Stimulated activated CD4-positive, alpha-beta T cell treated with anti-CD3 and anti-CD28 coated beads, Interleukin-1b, Interleukin-23, amount 100 ng/mL, for 48 hours (primary cell): ENCODE measurements around the gene PSIP1.
"Not testable (repeated sequence)": the region's sequence is repeated elsewhere in the genome, so short reads cannot be mapped to it uniquely, and the experiment has no call there.

ENCODE experiments used
- DNase-seq: peaks from one replicate; pipeline ENCODE4 v3.0.0-alpha.2; 2020

PSIP1 gene

GRCh38 chr9:15510789-15511575 is at the start of gene PSIP1:
Gene PSIP1 (minus strand): TSS chr9:15510970. CDS start chr9:15510188, 782 bp downstream.
- DNase-seq: peak; percentile 88

GRCh38 chr9:15553528-15553898 is 42.7 kb upstream of the PSIP1 start:
- DNase-seq: no peak

DNA sequence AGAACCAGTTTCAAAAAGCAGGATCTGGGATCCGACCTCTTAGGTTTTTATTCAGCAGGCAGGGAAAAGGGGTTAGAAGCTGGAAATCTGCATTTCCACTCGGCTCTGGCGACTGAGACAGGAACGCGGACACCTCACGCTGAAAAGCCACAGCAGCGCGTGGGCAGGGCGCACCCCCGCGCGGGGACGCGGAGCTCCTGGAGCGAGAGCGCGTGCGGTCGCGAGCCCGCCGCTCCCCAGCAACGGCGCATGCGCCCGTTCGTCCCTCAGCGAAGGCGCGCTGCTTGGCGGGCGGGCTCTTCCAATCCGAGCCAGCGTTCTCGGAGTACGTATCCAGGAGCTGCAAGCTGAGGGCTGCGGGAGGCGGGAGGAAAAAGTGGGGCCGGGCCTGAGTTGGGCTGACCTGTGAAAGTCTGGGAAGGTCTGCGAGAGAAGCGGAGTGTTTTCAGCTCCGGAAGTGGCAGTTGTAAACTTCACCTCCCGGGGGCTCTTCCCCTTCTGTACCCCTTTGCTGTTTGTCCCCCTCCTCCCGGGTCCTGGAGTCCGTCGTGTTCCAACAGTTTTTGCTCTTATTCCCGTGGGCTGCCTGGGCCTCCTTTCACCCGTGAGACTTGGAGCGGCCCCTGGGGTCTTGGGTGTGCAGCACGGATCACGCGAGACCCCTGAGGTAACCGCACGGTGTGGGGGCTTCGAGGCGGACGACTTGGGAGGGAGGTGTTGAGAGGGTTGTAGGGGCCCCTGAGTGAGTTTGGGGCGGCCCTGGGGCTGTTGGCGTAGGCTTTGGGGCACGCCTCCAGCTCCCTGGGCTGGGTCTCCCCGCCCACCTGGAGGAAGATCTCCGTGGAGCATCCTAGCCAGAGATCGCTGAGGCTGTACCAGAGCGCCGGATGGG is 42.1 kb upstream of the PSIP1 start, which contains the start of gene CCDC171:
Gene CCDC171, plus strand, starts transcription at position 408 of the 892 bp plus-strand sequence. CDS start 11,046 bp downstream, outside the sequence.
- DNase-seq: peak; percentile 86

- DNase-seq: no peak
Measured at GRCh38 chr9:15549611-15550010, 38.8 kb upstream of the PSIP1 start.

GRCh38 chr9:15543047-15543813 is 32.5 kb upstream of the PSIP1 start:
- DNase-seq: no peak

DNA sequence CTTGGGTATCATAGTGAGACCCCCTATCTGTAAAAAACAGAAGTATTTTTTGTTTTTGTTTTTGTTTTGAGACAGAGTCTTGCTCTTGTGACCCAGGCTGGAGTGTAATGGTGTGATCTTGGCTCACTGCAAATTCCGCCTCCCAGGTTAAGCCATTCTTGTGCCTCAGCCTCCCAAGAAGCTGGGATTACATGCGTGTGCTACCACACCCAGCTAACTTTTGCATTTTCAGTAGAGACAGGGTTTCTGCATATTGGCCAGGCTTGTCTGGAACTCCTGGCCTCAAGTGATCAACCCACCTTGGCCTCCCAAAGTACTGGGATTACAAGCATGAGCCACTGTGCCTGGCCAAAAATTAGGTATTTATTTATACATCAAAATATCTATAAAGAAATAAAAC is 31.9 kb upstream of the PSIP1 start:
- DNase-seq: no peak

DNA sequence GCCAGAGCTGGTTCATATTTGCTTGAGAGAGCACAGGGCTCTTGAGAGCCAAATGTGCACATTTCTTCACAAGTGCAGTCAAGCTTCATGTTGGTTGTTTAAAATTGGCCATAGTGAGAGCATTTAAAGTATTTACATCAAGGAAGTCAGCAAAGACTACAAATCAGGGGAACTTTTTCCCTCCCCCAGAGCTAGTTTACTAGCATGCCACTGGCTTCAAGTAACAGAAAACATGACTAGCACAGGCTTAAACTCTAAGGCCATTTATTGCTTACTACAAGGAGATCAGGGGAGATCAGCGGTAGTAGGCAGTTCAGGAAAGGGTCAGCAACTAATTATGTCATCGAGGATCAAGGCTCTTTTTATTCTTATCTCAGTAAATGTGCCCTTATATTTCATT is 31.1 kb upstream of the PSIP1 start:
- DNase-seq: no peak

DNA sequence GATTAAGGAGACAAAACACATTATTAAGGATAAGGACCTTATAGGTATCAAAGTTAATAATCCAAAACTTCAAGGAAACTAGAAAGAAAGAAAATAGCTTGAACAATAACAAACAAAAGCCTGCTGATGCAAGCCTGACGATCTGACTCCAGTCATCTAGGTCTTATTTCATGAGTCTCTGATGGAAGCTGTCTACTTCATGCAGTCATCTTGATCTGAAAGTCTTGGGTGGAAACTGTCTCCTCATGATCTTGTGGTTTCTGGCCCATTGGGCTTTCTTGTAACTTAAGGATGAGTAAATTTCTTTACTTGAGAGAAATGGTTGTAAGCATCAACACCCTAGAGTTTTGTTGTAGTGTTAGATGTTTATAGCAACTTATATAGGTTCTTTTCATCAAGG is 20.6 kb upstream of the PSIP1 start:
- DNase-seq: peak; percentile 23

GRCh38 chr9:15529566-15530324 is 19.0 kb upstream of the PSIP1 start:
- DNase-seq: no peak

GRCh38 chr9:15527035-15527434 is 16.3 kb upstream of the PSIP1 start:
- DNase-seq: not testable (repeated sequence)

DNA sequence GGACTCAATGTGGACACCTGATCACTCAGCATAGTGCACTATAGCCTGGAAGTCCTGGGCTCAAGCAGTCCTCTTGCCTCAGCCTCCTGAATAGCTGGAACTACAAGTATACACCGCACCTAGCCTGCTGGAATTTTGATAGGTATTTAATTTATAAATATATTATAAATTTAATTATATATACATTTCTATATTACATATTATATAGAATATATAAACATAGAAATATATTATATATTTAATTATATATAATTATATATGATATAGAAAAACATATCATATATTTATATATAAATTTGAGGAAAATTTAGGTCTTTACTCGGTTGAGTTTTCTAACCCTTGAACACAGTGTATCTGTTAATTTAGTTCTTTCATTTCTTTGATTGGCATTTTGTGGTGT is 15.2 kb upstream of the PSIP1 start:
- DNase-seq: no peak

DNA sequence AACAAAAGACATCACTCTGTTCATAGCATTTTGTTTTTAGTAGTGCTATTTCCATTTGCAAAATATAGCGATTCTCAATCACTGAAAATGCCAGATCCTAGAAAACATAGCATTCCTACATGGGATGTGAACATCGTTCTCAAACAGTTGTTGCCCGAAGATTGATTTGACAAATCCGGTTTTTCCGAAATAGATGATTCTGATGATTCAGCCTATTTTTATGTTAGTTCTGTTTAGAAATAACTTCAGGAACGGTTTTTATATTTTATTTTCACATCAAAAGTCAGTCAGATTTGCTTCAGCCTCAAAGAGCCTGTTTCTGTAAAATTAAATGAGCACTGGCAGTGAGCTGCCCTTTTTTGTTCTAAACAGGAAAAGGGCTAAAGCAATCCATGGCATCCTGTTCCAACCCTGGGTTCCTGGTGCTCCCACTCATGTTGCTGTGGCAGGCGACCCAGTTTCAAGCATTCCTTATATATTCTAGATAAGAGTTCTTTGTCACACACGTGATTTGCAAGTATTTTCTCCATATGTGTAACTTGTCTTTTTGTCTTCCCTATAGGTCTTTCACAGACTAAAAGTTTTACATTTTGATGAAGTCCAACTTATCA is 14.2 kb upstream of the PSIP1 start:
- no peak for DNase-seq

DNA sequence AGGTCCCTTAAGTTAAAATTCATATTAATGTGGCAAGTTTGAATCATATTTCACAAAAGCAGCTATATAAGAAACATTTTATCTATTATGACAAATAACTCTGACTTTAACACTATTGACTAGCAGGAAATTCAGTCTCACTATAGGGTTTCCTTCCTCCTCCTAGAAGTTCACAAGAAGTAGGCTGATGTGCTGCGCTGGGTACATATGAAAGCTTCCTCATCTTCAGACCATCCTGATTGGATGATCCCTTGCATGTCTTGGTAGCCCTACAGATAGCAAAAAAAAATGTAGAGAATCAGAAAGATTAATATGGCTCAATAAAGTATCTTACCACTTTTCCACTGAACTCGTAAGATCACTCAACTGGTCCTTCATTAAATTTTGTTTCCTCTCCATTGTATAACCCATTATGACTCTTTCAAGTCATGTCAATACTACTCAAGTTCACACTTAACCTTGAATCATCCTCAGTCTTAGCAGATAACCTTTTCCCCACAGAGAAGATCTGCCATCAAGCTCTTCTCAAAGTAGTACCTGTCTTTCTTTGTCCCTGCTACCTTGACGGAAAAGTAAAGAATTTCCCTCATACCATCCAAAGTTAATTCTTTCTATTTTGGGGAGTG is 11.5 kb upstream of the PSIP1 start:
- DNase-seq: no peak

DNA sequence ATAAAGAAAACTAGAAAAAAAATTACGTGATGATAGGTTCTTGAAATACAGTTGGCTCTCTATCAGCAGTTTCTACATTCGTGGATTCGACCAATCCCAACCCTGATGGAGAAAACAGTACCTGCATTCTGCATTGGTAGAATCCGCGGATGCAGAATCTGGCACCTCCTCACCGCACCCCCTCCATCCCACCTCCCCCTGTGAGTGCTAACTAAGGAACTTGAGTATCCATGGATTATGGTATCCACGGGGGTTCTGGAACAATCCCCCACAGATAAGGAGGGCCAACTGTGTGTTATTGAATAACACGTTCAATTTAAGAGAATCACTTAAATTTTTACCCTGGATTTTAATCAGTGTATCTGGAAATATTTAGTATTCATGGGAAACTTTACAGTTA is 10.5 kb upstream of the PSIP1 start:
- DNase-seq: no peak

- DNase-seq: no peak
Measured at GRCh38 chr9:15519831-15520230, 9.1 kb upstream of the PSIP1 start.

DNA sequence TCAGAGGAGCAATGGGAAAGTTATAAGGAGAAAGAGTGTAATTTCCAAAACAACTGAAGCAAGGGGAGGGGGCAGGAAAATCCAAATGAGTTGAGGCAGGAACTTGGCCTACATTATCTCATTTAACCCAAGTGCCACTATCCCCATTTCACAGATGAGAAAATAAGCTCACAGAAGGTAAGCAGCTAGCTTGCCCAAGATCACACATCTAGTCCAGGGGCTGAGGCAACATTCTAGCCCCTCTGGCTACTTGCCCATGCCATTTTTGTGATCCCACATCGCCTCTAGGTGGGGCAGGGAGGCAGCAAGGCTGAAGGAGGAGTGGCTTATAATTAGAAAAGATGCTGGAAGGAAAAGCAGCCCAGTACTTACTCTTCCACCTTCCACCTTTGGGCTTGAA is 2.6 kb upstream of the PSIP1 start:
- no peak for DNase-seq

DNA sequence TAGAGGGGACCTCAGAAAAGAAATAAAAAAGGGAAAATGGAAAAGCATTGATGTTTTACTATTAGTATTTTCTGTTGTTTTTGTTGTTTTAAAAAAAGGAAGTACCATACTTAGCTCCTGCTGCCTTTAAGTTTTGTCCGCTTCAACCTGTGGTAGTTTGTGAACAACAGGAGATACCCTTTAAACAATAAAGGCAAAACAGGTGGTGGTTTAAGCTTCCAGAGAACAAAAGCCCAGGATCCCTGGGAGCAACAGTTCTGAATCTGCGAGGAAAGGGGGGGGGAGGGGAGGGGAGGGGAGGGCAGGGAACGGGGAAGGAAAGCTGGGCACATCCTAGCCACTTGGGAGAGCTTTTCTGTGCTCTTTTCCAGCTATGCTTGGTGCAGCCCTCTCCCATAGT is 2.1 kb upstream of the PSIP1 start:
- no peak for DNase-seq

- no peak for DNase-seq
Measured at GRCh38 chr9:15512204-15512603, 1.4 kb upstream of the PSIP1 start.

- DNase-seq: peak; percentile 58
Measured at GRCh38 chr9:15509931-15510788, 610 bp downstream of the PSIP1 start.

- DNase-seq: no peak
Measured at GRCh38 chr9:15505921-15506320, 4.8 kb downstream of the PSIP1 start.
